Measurements from ENCODE around the gene GIMAP2.
"Not testable (repeated sequence)": the region's sequence is repeated elsewhere in the genome, so short reads cannot be mapped to it uniquely, and the experiment has no call there.

The GIMAP2 gene

DNA sequence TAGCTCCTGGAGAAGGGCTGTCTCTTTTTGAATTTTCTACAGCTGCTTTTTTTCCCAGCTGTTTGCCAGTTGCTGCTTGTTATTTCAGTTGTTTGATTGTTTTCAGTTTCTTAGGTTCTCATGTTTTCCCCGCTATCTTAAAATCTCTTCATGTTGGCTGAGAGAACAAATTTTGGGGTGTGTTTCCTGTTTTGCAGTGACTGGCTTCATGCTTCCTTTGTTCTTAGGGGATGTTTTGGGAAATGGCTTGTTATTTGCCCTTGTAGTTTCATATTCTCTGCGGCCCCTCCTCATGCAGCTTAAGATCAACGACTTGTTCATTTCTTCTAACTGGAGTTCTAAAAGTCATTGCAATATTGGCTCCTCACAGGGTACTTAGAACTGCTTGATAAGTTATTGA, 8.7 kb upstream of the GIMAP2 start:
- DNase-seq (ENCODE audit: low read depth in 3 of 3) = not testable (repeated sequence)

DNA sequence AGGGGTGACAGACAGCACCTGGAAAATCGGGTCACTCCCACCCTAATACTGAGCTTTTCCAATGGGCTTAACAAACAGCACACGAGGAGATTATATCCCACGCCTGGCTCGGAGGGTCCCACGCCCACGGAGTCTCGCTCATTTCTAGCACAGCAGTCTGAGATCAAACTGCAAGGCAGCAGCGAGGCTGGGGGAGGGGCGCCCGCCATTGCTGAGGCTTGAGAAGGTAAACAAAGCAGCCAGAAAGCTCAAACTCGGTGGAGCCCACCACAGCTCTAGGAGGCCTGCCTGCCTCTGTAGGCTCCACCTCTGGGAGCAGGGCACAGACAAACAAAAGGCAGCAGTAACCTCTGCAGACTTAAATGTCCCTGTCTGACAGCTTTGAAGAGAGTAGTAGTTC, 6.9 kb upstream of the GIMAP2 start:
- peak in 1 of 3 experiments; percentile 50 for DNase-seq (ENCODE audit: low read depth in 3 of 3)

DNA sequence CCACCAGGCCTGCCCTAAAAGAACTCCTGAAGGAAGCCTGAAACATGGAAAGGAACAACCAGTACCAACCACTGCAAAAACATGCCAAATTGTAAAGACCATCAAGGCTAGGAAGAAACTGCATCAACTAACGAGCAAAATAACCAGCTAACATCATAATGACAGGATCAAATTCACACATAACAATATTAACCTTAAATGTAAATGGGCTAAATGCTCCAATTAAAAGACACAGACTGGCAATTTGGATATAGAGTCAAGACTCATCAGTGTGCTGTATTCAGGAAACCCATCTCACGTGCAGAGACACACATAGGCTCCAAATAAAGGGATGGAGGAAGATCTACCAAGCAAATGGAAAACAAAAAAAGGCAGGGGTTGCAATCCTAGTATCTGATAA, 5.1 kb upstream of the GIMAP2 start:
- not testable (repeated sequence) for DNase-seq (ENCODE audit: low read depth in 3 of 3)

DNA sequence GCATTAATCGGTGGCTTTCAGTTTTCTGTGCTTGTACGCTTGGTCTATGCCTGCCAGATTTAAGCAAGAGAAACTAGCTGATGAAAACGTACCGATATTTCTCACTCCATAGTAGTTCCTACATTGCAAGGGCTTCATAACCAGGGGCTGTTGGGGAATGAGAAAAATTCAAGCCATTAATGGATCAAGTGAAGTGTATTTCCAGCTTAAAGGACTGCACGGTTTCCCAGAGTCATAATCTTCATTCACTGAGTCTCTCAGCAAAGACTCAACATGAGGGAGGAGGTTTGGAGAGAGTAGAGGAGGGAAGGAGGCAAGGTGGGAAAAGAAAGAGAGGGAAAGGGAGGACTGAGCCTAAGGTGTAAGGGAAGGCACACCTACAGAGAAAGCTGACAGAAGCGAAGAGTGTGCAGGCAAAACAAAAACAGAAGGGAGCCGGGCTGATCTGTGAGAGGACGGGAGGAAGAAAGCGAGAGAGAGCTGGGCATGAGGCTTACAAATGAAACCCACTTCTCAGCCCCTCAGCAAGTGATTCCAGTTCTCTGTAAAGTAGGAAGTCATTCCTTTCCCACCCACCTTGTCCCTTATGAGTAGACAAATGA, 625 bp downstream of the GIMAP2 start:
- no peak for DNase-seq (ENCODE audit: low read depth in 3 of 3)

DNA sequence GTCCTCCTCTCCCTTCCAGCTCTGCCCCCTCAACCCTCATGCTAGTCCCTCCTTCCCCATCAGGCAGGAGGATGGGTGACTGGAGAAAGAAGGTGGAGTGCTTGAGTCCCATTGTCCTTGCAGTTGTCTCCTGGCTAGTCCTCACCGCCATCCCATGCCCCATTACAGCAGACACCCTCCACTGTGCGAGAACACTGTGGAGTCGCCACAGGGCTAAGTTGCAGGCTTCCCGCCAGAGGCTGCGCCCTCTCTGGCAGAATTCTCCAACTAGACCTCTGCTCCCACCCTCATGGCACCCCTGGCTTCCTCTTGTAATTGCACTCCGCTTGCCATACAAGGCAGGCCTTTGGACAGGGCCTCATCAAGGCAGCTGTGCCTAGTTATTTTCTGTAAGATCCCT, 3.1 kb downstream of the GIMAP2 start:
- no peak for DNase-seq (ENCODE audit: low read depth in 3 of 3)

GRCh38 chr7:150695654-150696053, 10.1 kb downstream of the GIMAP2 start:
- no peak for DNase-seq (ENCODE audit: low read depth in 3 of 3)

DNA sequence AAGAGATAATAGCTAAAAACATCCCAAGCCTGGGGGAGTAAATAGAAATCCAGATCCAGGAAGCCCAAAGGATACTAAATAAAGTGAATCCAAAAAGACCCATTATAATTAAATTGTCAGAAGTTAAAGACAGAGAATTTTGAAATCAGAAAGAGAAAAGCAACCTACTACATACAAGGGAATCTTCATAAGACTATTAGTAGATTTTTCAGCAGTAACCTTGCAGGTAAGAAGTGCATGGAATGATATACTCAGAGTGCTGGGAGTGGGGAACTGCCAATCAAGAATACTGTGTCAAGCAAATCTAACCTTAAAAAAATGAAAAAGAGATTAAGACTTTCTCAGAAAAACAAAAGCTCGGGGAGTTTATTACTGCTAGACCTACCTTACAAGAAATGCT, 17.7 kb downstream of the GIMAP2 start:
- no peak for DNase-seq (ENCODE audit: low read depth in 3 of 3)

DNA sequence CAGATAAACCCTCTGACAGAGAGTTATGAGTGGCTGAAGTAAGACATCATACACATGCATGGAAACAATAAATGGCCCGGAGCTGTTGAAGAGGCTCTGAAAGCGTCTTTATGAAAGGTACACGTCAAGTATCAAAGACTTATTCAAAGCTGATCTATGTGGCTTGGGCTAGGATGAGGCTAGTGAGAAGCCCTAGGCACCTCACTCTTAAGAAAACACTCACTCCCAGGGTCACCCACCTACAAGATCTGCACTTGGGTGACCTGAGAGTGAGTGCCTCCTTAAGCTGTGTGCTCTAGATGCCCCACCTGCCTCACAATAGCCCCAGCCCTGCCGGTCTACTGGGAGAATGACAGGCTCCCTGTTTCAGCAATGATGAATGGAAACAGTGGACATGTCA, 29.8 kb downstream of the GIMAP2 start:
- peak in 1 of 3 experiments; percentile 32 for DNase-seq (ENCODE audit: low read depth in 3 of 3)

GRCh38 chr7:150715738-150716137, 30.2 kb downstream of the GIMAP2 start:
- no peak for DNase-seq (ENCODE audit: low read depth in 3 of 3)

GRCh38 chr7:150716368-150716767, 30.9 kb downstream of the GIMAP2 start, which contains the start of gene GIMAP1:
Gene GIMAP1 (plus strand): TSS chr7:150716613. CDS start chr7:150719048, 2,435 bp downstream.
- DNase-seq (ENCODE audit: low read depth in 3 of 3) = peak in 1 of 3 experiments; percentile 52

GRCh38 chr7:150716939-150717338, 31.4 kb downstream of the GIMAP2 start:
- DNase-seq (ENCODE audit: low read depth in 3 of 3) = no peak

- no peak for DNase-seq (ENCODE audit: low read depth in 3 of 3)
Measured at GRCh38 chr7:150717814-150718420, 32.4 kb downstream of the GIMAP2 start.

GRCh38 chr7:150719436-150719835, 33.9 kb downstream of the GIMAP2 start:
- DNase-seq (ENCODE audit: low read depth in 3 of 3) = no peak

DNA sequence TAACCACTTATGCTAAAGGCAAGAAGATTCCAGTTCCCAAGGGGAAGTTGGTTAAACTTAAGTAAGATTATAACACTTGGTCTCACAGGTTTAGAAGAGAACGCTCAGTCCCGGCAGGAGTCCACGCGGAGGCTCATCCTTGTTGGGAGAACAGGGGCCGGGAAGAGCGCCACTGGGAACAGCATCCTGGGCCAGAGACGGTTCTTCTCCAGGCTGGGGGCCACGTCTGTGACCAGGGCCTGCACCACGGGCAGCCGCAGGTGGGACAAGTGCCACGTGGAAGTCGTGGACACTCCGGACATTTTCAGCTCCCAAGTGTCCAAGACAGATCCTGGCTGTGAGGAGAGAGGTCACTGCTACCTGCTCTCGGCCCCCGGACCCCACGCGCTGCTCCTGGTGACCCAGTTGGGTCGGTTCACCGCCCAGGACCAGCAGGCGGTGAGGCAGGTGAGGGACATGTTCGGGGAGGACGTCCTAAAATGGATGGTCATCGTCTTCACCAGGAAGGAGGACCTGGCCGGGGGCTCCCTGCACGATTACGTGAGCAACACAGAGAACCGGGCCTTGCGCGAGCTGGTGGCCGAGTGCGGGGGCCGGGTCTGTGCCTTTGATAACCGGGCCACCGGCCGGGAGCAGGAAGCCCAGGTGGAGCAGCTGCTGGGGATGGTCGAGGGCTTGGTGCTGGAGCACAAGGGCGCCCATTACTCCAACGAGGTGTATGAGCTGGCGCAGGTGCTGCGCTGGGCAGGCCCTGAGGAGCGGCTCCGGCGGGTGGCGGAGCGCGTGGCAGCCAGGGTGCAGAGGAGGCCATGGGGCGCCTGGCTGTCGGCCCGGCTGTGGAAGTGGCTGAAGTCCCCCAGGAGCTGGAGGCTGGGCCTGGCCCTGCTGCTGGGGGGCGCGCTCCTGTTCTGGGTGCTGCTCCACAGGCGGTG, 34.7 kb downstream of the GIMAP2 start:
- DNase-seq (ENCODE audit: low read depth in 3 of 3) = no peak

GRCh38 chr7:150721970-150722373, 36.5 kb downstream of the GIMAP2 start:
- no peak for DNase-seq (ENCODE audit: low read depth in 3 of 3)

- DNase-seq (ENCODE audit: low read depth in 3 of 3) = no peak
Measured at GRCh38 chr7:150722431-150722931, 37.0 kb downstream of the GIMAP2 start.

DNA sequence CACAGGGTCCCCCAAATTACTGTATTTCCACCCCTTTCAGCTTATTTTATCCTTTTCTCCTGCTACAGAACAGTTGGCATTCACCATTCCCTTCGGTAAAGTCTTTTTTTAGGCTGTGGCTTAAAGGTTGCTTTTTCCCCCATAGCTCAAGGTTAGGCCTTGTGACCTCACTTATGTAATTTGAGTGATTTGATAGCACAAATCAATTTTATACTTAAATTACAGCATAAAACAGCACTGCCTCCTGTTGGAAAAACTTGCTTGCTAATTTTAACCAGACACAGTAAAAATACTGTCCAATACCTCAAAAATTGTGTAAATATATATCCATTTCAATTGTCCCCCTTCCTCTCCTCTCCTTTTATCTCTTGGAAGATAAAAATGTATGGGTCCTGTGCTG, 38.0 kb downstream of the GIMAP2 start:
- DNase-seq (ENCODE audit: low read depth in 3 of 3) = no peak

GRCh38 chr7:150727381-150727780, 41.9 kb downstream of the GIMAP2 start:
- no peak for DNase-seq (ENCODE audit: low read depth in 3 of 3)

GRCh38 chr7:150728011-150728410, 42.5 kb downstream of the GIMAP2 start:
- no peak for DNase-seq (ENCODE audit: low read depth in 3 of 3)

- no peak for DNase-seq (ENCODE audit: low read depth in 3 of 3)
Measured at GRCh38 chr7:150728609-150729008, 43.1 kb downstream of the GIMAP2 start.

DNA sequence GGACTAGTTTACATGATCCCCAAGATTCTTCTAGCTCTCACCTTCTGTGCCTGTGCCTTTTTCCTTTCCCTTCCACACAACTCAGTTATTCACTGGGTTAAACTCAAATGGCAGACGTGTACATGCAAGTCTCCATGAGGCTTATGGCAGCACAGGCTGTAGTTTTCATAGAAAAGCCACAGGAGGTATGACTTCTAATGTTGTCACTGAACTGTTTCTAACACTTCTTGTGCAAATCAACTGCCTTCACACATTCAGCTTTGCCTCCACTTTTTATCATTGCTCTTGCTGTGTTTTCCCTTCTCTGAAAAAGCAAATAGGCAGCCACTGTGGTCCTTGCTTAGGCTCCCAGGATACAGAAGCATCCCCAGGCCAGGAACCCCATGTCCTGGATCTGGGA, 46.4 kb downstream of the GIMAP2 start:
- no peak for DNase-seq (ENCODE audit: low read depth in 3 of 3)

DNA sequence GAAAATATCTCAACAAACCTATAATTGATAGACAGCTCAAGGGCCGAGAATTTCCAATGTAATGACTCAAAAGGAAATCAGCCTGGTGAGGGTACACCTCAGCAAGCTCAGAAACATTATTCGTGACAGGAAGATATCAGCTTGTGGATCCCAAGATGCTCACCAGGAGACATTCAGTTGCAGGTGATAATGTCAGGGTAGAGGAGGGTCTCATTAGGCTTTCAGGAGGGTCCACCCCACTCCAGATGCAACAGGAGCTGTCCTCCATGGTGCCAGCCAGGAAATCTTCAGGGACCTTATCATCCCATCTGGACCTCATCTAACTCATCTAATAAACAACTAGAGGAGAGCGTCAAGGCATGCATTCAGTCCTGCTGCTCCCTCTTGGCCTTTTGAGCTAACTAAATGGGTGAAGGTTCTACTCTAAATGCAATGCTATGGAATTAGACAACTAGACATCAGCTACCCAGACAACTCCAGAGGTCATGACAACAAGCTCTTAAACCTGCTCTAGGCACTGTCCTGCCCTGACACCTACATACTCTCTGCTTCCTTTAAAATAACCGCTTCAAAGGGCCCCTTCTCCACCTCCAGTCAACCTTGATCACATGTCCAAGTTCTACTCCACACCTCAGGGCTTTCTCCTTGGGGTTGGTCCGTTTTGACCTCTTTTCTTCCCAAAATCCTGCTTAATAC, 47.4 kb downstream of the GIMAP2 start:
- DNase-seq (ENCODE audit: low read depth in 3 of 3) = no peak

All from stimulated activated CD4-positive, alpha-beta T cell treated with anti-CD3 and anti-CD28 coated beads, TNF-alpha, amount 100 ng/mL, for 24 hours (primary cell).